ENCODE results near the gene KCNN4.

GRCh38 chr19:43747557-43748204, 33.1 kb downstream of the KCNN4 start:
- no peak for TF ChIP-seq CTCF (conservative IDR thresholded peaks at IDR 0.05)
- TF ChIP-seq EZH2 (IDR thresholded peaks at IDR 0.05; ENCODE audit: low read depth): no peak
